ENCODE measurements around the gene BCOR.

BCOR gene

DNA sequence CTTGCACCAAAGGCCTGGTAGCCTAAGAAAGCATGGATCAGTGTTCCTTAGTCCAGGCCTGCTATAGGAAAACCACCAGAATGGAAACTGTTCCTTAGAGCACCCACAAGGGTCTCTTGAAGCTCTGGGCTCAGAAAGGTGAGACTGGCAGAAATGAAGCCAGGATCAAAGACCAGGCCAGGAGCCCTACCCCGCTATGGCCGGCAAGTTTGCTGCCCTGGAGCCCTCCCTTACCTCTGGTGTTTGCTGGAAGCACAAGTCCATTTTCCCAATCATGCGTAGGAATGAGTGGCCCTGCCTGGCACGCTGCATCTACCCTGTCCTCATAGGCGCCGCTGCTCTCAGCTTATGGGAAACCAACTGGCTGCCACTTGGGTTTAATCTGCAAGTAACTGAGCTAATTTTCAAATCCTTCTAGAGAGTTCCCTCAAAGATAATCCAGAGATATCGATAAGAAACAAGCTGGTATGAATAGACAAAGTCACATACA lies 37.4 kb downstream of the BCOR start:
- Histone ChIP-seq H3K9ac (ENCODE audit: low read depth, low read length) (no peak overlapping the region), H3K27me3 (ENCODE audit: control insufficient read depth, insufficient read depth, low read length) (no peaks in the 10 kb centered on the region), H3K9me3 (ENCODE audit: control insufficient read depth, insufficient read depth, low read length) (peaks cover 5% of the 10 kb centered on the region; the same call in 1 of the 2 replicates), H3K27ac (ENCODE audit: low read depth, low read length) (no peak overlapping the region), H3K4me3 (ENCODE audit: low read depth, low read length) (no peak overlapping the region), H3K4me1 (ENCODE audit: control insufficient read depth, insufficient read depth, low read length) (peaks cover 11% of the 10 kb centered on the region; the same call in 1 of the 2 replicates), H3K36me3 (ENCODE audit: control insufficient read depth, insufficient read depth, low read length) (peaks cover 97% of the 10 kb centered on the region)

DNA sequence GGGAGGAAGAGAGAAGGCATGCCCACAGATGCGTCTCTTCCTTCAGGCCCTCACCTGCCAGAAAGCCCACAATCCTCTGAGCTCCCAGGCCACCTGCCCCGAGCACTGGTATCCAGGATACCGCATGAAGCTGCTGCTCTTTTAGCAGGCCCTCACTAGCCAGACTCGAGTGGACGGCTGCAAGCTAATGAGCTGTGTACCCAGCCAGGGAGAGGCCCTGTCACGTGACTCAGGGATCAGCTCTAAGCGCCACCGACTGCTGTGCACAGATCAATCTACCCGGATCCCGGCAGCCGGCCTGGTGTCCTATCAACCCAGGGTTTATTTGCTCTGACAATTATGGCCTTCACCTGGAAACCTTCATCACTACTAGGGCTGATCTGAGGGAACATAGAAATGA lies 39.0 kb downstream of the BCOR start:
- Histone ChIP-seq H3K4me1 (ENCODE audit: control insufficient read depth, insufficient read depth, low read length) (no peaks in the 10 kb centered on the region; the same call in 1 of the 2 replicates), H3K9ac (ENCODE audit: low read depth, low read length) (no peak overlapping the region), H3K27me3 (ENCODE audit: control insufficient read depth, insufficient read depth, low read length) (no peaks in the 10 kb centered on the region), H3K9me3 (ENCODE audit: control insufficient read depth, insufficient read depth, low read length) (peaks cover 13% of the 10 kb centered on the region; the same call in 1 of the 2 replicates), H3K4me3 (ENCODE audit: low read depth, low read length) (no peak overlapping the region), H3K36me3 (ENCODE audit: control insufficient read depth, insufficient read depth, low read length) (peaks cover 99% of the 10 kb centered on the region), H3K27ac (ENCODE audit: low read depth, low read length) (no peak overlapping the region)

DNA sequence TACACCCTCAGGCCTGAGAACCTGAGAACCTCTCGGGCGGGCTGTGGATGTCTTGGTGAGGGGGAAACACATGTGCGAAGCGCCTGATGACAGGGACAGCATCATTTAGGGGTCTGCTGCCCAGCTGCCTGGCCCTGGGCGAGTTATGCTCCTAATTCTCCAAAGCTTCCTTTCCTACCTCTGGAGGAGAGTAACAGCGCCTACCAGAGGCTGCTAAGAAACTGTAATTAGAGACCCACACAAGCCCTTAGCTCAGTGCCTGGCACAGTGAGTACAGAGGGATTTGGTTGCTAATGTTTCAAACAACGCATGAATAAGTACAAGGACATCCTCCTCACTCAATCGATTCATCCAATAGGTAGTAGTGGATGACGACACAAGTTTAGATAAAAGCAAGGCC lies 40.4 kb downstream of the BCOR start:
- Histone ChIP-seq H3K36me3 (ENCODE audit: control insufficient read depth, insufficient read depth, low read length) (peaks cover 98% of the 10 kb centered on the region), H3K4me1 (ENCODE audit: control insufficient read depth, insufficient read depth, low read length) (no peaks in the 10 kb centered on the region; the same call in 1 of the 2 replicates), H3K9ac (ENCODE audit: low read depth, low read length) (no peak overlapping the region), H3K27me3 (ENCODE audit: control insufficient read depth, insufficient read depth, low read length) (no peaks in the 10 kb centered on the region), H3K9me3 (ENCODE audit: control insufficient read depth, insufficient read depth, low read length) (peaks cover 24% of the 10 kb centered on the region), H3K27ac (ENCODE audit: low read depth, low read length) (no peak overlapping the region), H3K4me3 (ENCODE audit: low read depth, low read length) (no peak overlapping the region)

DNA sequence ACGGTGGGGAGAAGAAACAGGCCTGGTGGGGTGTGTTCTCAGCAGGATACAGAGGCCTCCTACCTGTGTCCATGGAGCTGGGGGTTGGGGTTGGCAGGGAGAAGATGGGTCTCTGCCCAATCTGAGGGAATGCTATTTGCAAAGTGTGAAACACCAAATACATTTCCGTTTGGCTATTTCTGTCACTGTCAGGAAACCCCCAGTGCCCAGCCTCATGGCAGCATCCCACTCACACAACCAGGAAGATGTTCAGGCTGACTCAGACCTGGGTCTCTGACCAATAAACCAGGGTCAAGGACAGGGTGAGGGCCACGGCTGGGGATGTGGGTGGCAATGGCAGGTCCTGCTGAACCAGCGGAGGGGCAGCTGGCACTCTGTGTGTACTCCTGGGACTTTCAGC lies 41.3 kb downstream of the BCOR start:
- Histone ChIP-seq H3K4me3 (ENCODE audit: low read depth, low read length) (no peak overlapping the region), H3K27me3 (ENCODE audit: control insufficient read depth, insufficient read depth, low read length) (no peaks in the 10 kb centered on the region), H3K36me3 (ENCODE audit: control insufficient read depth, insufficient read depth, low read length) (peaks cover 98% of the 10 kb centered on the region), H3K9me3 (ENCODE audit: control insufficient read depth, insufficient read depth, low read length) (peaks cover 33% of the 10 kb centered on the region), H3K9ac (ENCODE audit: low read depth, low read length) (no peak overlapping the region), H3K4me1 (ENCODE audit: control insufficient read depth, insufficient read depth, low read length) (no peaks in the 10 kb centered on the region; the same call in 1 of the 2 replicates), H3K27ac (ENCODE audit: low read depth, low read length) (no peak overlapping the region)

DNA sequence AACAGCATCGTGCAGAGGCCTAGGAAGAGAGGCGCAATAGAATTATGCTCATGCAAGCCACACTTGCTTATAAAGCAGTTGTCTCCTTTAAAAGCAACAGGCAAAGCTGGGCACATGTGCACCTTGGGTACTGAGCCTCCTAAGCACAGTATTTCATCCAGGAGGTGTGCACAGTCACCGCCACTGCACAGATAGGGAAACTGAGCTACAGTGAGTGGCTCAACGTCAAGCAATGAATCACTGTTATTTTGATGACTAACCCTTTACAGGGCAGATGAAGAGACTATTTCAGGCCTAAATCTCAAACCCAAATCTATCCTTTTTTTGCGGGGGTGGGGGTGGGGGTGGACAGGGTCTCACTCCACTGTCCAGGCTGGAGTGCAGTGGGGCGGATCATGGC lies 42.3 kb downstream of the BCOR start:
- Histone ChIP-seq H3K27ac (ENCODE audit: low read depth, low read length) (no peak overlapping the region), H3K36me3 (ENCODE audit: control insufficient read depth, insufficient read depth, low read length) (peaks cover 98% of the 10 kb centered on the region), H3K9ac (ENCODE audit: low read depth, low read length) (no peak overlapping the region), H3K4me3 (ENCODE audit: low read depth, low read length) (no peak overlapping the region), H3K27me3 (ENCODE audit: control insufficient read depth, insufficient read depth, low read length) (no peaks in the 10 kb centered on the region), H3K4me1 (ENCODE audit: control insufficient read depth, insufficient read depth, low read length) (no peaks in the 10 kb centered on the region; the same call in 1 of the 2 replicates), H3K9me3 (ENCODE audit: control insufficient read depth, insufficient read depth, low read length) (peaks cover 42% of the 10 kb centered on the region)

DNA sequence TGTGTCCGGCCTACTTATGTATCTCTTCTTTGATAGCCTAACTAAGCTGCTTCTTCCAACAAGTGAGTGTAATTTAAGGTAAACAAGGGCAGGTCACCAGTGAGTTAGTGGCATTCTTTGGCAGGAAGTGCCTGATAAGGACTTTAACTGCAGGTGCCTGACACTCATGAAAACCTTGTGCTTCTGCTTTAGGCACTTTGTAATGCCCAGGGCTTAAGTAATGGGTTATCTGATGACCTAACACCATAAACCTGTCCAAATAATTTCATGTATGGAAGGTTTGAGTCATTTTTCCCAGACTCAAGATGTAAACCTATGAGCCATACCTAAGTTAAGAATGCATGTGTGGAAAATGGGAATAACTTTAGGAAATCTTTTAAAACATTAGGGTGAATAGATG lies 43.0 kb downstream of the BCOR start:
- no peak overlapping the region for H3K27ac ChIP-seq (ENCODE audit: low read depth, low read length)
- peaks cover 98% of the 10 kb centered on the region for H3K36me3 ChIP-seq (ENCODE audit: control insufficient read depth, insufficient read depth, low read length)
- no peaks in the 10 kb centered on the region for H3K27me3 ChIP-seq (ENCODE audit: control insufficient read depth, insufficient read depth, low read length)
- no peak overlapping the region for H3K9ac ChIP-seq (ENCODE audit: low read depth, low read length)
- H3K4me1 ChIP-seq (ENCODE audit: control insufficient read depth, insufficient read depth, low read length), result no peaks in the 10 kb centered on the region; the same call in 1 of the 2 replicates
- no peak overlapping the region for H3K4me3 ChIP-seq (ENCODE audit: low read depth, low read length)
- H3K9me3 ChIP-seq (ENCODE audit: control insufficient read depth, insufficient read depth, low read length), result peaks cover 49% of the 10 kb centered on the region

DNA sequence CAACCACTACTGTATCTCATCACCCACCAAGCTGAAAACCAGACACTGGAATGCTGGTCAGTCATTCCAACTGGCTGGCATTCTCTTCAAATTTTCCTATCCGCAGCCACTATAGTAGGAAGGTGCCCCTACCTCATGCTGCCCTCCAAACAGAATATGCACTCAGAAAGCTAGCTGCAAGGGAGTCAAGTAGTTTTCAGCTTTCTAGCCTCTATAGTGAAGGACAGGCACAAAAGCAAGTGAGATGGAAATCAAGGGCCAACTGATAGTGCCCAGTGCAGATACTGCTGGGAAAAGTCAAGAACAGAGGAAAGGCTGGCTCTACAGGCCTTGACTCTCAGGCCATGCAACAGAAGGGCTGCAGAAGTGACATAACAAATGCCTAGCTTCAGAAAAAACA lies 47.2 kb downstream of the BCOR start:
- Histone ChIP-seq H3K4me3 (ENCODE audit: low read depth, low read length) (no peak overlapping the region), H3K9ac (ENCODE audit: low read depth, low read length) (no peak overlapping the region), H3K36me3 (ENCODE audit: control insufficient read depth, insufficient read depth, low read length) (peaks cover 72% of the 10 kb centered on the region), H3K27me3 (ENCODE audit: control insufficient read depth, insufficient read depth, low read length) (no peaks in the 10 kb centered on the region), H3K9me3 (ENCODE audit: control insufficient read depth, insufficient read depth, low read length) (peaks cover 55% of the 10 kb centered on the region), H3K27ac (ENCODE audit: low read depth, low read length) (no peak overlapping the region), H3K4me1 (ENCODE audit: control insufficient read depth, insufficient read depth, low read length) (no peaks in the 10 kb centered on the region)

DNA sequence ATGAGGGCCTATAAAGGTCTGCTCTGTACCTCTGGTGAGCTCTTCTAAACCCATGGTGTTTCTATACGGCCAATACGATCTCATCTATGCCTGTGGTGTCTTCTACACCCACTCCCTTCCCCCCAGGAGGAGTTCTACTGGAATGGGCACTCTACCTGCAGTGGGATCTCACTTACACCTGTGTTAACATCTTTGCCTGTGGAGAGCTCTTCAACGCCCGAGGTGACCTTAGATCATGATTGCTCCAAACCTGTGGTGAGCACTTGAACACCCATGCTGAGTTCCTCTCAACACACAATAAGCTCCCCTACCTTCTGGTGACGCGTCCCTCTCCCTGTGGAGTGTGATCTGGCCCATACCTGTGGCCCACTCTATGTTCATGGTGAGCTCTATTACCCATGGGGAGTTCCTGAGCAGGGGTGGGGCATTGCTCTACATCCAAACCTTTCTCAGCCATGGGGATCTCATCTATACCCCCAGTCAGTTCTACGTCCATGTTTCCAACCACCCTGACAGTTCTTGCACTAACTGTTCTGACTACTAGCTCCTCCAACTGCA lies 48.6 kb downstream of the BCOR start:
- Histone ChIP-seq H3K27ac (ENCODE audit: low read depth, low read length) (no peak overlapping the region), H3K27me3 (ENCODE audit: control insufficient read depth, insufficient read depth, low read length) (no peaks in the 10 kb centered on the region), H3K4me3 (ENCODE audit: low read depth, low read length) (no peak overlapping the region), H3K9ac (ENCODE audit: low read depth, low read length) (no peak overlapping the region), H3K36me3 (ENCODE audit: control insufficient read depth, insufficient read depth, low read length) (peaks cover 59% of the 10 kb centered on the region), H3K4me1 (ENCODE audit: control insufficient read depth, insufficient read depth, low read length) (no peaks in the 10 kb centered on the region), H3K9me3 (ENCODE audit: control insufficient read depth, insufficient read depth, low read length) (peaks cover 51% of the 10 kb centered on the region)

DNA sequence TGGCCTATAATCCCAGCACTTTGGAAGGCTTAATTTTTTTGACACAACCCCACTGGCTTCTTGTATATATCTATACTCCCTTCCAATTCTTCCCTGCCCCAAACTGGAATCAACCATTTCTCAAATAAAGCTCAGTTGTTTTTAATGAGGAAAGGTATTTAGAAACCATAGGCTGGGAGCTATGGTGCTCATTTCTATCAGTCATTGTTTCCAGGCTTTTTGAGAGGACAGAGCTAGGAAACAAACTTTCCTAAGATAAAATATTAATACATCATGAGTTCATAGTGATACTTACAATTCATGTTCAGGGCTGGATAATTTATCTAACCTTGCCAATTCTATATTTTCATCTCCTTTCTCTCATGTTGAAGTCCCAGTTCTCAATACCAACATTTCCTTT lies 50.3 kb downstream of the BCOR start:
- H3K4me3 ChIP-seq (ENCODE audit: low read depth, low read length), result no peak overlapping the region
- H3K9ac ChIP-seq (ENCODE audit: low read depth, low read length), result no peak overlapping the region
- H3K27ac ChIP-seq (ENCODE audit: low read depth, low read length), result no peak overlapping the region
- peaks cover 39% of the 10 kb centered on the region for H3K9me3 ChIP-seq (ENCODE audit: control insufficient read depth, insufficient read depth, low read length)
- no peaks in the 10 kb centered on the region for H3K27me3 ChIP-seq (ENCODE audit: control insufficient read depth, insufficient read depth, low read length)
- no peaks in the 10 kb centered on the region for H3K4me1 ChIP-seq (ENCODE audit: control insufficient read depth, insufficient read depth, low read length)
- H3K36me3 ChIP-seq (ENCODE audit: control insufficient read depth, insufficient read depth, low read length), result peaks cover 42% of the 10 kb centered on the region

DNA sequence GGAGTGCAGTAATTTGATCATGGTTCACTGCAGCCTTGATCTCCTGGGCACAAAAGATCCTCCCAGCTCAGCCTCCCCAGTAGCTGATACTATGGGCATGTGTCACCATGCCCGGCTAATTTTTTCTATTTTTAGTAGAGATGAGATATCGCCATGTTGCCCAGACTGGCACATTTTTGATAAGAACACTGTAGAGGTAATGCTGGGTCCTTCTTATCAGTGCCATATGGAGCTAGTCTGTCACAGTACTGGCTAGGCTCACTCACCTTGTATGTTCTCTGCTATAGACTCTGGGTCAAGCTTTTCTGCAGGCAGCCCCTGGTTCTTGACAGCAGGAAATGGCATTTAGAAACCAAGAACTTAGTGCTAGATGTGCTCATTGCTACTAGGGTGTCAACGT lies 53.9 kb downstream of the BCOR start:
- Histone ChIP-seq H3K27me3 (ENCODE audit: control insufficient read depth, insufficient read depth, low read length) (no peaks in the 10 kb centered on the region), H3K36me3 (ENCODE audit: control insufficient read depth, insufficient read depth, low read length) (peaks cover 7% of the 10 kb centered on the region), H3K9me3 (ENCODE audit: control insufficient read depth, insufficient read depth, low read length) (peaks cover 7% of the 10 kb centered on the region; the same call in 1 of the 2 replicates), H3K4me3 (ENCODE audit: low read depth, low read length) (no peak overlapping the region), H3K4me1 (ENCODE audit: control insufficient read depth, insufficient read depth, low read length) (no peaks in the 10 kb centered on the region), H3K9ac (ENCODE audit: low read depth, low read length) (no peak overlapping the region), H3K27ac (ENCODE audit: low read depth, low read length) (no peak overlapping the region)

DNA sequence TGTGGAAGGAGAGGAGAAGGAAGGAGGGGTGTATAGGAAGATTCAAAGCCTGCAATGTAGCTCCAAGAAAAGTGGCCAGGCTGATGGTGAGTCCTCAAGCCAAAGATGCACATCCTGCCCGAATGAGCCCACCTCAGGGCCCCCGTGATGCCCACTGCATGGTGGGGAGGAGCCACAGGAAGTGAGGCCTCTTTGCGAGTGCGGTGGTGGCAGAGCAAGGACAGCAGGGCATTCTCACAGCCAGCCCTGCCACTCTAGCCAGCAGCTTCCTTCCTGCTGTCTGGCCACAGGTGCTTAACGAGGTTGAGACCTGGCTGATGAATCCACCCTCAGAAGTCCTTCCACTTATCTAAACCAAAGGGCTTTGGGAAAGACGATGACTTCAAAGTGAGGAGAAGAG lies 55.8 kb downstream of the BCOR start:
- peaks cover 7% of the 10 kb centered on the region; the same call in 1 of the 2 replicates for H3K9me3 ChIP-seq (ENCODE audit: control insufficient read depth, insufficient read depth, low read length)
- no peak overlapping the region for H3K27ac ChIP-seq (ENCODE audit: low read depth, low read length)
- H3K27me3 ChIP-seq (ENCODE audit: control insufficient read depth, insufficient read depth, low read length), result no peaks in the 10 kb centered on the region
- H3K36me3 ChIP-seq (ENCODE audit: control insufficient read depth, insufficient read depth, low read length), result no peaks in the 10 kb centered on the region
- no peak overlapping the region for H3K4me3 ChIP-seq (ENCODE audit: low read depth, low read length)
- no peak overlapping the region for H3K9ac ChIP-seq (ENCODE audit: low read depth, low read length)
- no peaks in the 10 kb centered on the region for H3K4me1 ChIP-seq (ENCODE audit: control insufficient read depth, insufficient read depth, low read length)
